ENCODE measurements around the gene ERLIN1.

- TF ChIP-seq, protein P1, sequence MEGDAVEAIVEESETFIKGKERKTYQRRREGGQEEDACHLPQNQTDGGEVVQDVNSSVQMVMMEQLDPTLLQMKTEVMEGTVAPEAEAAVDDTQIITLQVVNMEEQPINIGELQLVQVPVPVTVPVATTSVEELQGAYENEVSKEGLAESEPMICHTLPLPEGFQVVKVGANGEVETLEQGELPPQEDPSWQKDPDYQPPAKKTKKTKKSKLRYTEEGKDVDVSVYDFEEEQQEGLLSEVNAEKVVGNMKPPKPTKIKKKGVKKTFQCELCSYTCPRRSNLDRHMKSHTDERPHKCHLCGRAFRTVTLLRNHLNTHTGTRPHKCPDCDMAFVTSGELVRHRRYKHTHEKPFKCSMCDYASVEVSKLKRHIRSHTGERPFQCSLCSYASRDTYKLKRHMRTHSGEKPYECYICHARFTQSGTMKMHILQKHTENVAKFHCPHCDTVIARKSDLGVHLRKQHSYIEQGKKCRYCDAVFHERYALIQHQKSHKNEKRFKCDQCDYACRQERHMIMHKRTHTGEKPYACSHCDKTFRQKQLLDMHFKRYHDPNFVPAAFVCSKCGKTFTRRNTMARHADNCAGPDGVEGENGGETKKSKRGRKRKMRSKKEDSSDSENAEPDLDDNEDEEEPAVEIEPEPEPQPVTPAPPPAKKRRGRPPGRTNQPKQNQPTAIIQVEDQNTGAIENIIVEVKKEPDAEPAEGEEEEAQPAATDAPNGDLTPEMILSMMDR (conservative IDR thresholded peaks at IDR 0.05): no peak
- TF ChIP-seq ZFX (IDR thresholded peaks at IDR 0.05): no peak
Measured at GRCh38 chr10:100186253-100187212, 704 bp upstream of the ERLIN1 start.
